Fibroblast of skin of right quadriceps (primary cell): Measurements from ENCODE around the gene GNMT.
A peak's percentile ranks its signal among the peaks of the same experiment; 100 is the strongest.
"Not testable (repeated sequence)": the region's sequence is repeated elsewhere in the genome, so short reads cannot be mapped to it uniquely, and the experiment has no call there.

Source experiments
- DNase-seq: peaks from one replicate; pipeline ENCODE4 v3.0.0-alpha.2; 2013

Gene GNMT

DNA sequence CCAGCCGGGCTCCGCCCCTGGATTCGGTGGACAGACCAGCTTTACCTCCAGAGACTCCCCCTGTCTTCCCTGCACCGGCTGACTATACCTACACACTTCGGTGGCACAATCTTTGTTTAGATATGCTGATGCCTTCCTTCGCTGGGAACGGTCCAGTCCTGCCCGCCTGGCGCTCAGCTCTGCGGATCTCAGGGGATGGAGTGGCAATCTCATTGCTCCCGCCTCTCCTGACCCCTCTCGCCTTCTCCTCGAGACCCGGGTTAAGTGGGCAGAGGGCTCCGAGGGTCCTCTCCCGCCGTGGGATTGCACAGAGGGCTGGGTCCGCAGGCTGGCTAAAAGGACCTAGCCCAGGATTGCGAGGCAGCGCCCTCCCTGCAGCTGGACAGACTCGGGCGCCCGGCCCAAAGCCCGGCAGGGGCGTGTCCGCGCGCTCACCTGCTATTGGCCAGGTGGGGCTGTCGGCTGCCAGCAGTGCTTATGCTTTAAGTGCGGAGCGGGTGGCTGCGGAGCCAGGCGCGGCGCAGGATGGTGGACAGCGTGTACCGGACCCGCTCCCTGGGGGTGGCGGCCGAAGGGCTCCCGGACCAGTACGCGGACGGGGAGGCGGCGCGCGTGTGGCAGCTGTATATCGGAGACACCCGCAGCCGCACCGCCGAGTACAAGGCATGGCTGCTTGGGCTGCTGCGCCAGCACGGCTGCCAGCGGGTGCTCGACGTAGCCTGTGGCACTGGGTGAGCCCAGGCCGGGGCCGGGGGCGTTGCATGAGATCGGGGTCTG is at the start of gene GNMT:
GNMT (plus strand) TSS at position 512 of the 777 bp plus-strand sequence; CDS start at position 526, 14 bp downstream.
- no peak for DNase-seq

DNA sequence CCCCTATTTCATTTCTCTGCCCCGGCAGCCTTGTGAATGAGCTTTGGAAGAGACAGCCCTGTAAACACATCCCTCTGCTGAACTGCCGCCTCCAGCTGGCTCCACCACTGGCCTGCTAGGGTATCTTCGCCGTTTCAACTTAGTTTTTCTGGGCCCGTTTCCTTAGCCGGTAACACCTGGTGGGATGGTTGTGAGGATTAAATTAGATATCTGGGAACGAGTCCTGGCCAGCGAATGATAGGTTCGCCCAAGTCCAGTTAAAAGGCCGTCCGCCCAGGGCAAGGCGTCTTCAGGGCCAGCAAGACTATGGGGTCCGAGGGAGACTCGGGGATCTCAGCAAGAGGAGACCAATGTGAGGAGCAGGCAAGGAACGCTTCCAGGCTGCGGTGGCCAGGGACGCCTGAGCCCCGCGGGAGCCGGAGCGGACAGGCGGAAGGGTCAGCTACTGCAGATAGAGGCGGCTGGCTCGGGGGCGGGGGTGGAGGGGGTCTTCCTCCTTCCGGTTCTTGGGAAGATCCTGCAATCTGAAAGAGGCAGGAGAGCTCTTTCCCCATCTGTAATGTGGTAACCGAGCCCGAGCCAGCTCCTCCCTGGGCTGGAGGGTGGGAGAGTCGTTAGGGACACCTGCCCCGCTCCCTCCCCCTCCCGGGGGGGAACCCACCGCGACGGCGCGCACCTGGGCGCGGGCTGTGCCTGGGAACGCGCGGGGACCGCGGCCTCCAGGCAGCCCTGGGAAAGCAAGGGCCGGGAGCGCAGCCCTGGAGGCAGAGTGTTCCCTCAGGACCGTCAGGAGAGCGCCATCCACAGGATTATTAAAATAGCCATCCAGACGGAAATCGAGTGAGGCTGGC is 49.2 kb upstream of the GNMT start:
- DNase-seq: no peak

GRCh38 chr6:42914546-42914945 is 46.0 kb upstream of the GNMT start:
- no peak for DNase-seq

DNA sequence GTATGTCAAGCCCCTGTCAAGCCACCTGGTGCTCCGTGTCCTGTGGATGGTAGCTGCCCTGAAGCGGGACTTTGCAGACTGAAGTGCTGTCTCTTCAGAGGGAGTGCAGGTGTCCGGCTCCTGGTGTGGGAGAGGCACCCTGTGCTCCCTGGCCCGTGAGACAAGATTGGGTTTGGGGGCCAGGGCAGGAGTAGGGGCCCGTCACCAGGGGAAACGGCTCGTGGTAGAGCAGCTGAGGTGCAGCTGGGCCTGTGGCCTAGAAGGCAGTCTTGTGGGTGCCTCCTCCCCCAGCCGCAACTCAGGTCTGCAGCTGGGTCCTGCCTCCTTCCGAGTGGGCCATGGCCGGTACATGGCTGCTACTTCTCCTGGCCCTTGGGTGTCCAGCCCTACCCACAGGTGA is 44.8 kb upstream of the GNMT start, which contains the start of gene PTCRA:
PTCRA (plus strand) TSS at position 322 of the 400 bp plus-strand sequence; CDS start at position 339, 17 bp downstream.
- DNase-seq: no peak

GRCh38 chr6:42916288-42916687 is 44.3 kb upstream of the GNMT start:
- DNase-seq: no peak

- no peak for DNase-seq
These were observed 38.8 kb upstream of the GNMT start for GRCh38 chr6:42921801-42922200.

GRCh38 chr6:42923666-42924065 is 36.9 kb upstream of the GNMT start:
- DNase-seq: no peak

GRCh38 chr6:42925248-42925857 is 35.2 kb upstream of the GNMT start:
- DNase-seq: no peak

DNA sequence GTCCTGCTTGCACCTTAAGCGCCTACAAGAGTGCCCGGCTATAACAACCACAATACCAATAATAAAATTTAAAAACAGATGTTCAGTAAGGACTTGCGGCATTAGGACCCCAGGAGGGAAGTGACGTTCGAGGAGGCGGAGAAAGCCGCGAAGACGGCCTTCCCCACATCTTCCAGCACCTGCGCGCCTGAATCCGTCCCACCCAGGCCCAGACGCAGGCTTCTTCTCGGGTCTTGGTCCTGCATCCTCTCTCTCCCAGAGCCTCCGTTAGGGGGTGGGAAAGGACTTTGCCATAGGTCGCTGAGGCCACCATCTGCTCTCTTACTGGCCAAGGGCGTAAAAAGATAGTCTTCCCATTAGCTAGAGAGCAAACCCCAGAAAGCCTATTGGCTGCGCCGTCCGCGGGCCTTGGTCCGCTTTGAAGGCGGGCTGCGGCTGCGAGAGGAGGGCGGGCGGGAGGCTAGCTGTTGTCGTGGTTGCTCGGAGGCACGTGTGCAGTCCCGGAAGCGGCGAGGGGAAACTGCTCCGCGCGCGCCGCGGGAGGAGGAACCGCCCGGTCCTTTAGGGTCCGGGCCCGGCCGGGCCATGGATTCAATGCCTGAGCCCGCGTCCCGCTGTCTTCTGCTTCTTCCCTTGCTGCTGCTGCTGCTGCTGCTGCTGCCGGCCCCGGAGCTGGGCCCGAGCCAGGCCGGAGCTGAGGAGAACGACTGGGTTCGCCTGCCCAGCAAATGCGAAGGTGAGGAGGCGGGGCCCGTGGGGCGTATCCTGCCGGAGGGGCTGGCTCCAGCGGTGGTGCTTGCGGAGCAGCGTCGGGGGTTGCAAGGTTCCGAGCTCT is 31.4 kb upstream of the GNMT start, which contains the start of gene CNPY3:
CNPY3 (plus strand) TSS at position 495 of the 835 bp plus-strand sequence; CDS start at position 586, 91 bp downstream.
- peak; percentile 98 for DNase-seq

DNA sequence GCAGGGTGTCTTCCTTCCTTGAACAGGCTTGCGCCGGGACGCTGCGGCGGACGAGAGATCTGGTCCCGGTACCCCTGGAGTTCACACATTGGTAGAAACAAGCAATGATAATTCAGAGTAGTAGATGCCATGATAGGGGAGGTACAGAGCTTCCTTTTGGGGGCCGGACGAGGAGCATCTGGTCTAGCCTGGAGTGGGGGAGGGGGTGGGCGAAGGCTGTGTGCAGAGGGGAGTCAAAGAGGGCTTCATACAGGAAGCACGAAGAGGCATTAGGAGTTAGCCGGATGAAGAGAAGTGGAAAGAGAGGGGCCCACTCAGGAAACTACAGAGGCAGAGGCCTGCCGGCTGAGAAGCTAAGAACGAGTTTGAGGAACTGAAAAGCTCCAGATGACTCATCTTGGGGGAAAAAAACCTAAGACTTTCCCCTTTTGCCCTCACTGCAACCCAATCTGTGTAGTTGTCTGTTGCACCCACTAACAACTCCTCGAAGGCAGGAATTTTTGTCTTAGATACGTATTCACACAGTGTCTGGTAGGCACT is 30.7 kb upstream of the GNMT start:
- DNase-seq: peak; percentile 75

DNA sequence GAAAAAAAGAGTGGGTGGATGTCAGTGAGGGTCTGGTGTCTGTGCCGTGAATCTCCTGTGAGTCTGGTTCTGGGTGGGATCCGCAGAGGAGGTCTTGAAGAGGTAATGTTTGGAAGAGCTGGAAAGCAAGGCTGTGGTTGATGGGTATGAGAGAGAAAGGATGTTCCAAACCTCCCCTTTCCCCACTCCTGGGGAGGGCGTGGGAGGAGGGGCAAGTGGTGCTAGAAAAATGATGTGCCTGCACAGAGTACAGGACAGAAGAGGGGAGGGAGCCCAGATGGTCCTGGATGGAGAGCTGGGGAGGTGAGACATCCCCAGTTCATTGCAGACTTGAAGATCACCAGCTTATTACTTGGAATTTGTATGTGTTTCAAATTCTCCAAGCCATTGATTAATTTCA is 28.1 kb upstream of the GNMT start:
- no peak for DNase-seq

GRCh38 chr6:42933205-42933604 is 27.3 kb upstream of the GNMT start:
- no peak for DNase-seq

DNA sequence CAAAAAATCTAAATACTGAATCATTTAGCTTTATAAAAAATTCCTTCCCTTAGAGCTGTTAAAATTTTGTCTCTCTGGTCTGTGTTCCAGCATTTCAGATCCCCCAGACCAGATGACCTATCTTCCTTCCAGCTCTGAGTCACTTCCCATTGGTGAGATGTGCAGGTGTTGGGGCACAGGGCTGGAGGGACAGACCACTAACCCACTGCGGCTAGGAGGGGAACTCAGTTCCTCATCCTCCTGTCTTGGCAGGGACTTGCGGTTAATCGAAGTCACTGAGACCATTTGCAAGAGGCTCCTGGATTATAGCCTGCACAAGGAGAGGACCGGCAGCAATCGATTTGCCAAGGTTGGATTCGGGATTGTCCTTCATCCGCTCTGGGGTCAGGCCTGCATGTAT is 25.2 kb upstream of the GNMT start:
- no peak for DNase-seq

GRCh38 chr6:42936398-42936797 is 24.2 kb upstream of the GNMT start:
- DNase-seq: no peak

DNA sequence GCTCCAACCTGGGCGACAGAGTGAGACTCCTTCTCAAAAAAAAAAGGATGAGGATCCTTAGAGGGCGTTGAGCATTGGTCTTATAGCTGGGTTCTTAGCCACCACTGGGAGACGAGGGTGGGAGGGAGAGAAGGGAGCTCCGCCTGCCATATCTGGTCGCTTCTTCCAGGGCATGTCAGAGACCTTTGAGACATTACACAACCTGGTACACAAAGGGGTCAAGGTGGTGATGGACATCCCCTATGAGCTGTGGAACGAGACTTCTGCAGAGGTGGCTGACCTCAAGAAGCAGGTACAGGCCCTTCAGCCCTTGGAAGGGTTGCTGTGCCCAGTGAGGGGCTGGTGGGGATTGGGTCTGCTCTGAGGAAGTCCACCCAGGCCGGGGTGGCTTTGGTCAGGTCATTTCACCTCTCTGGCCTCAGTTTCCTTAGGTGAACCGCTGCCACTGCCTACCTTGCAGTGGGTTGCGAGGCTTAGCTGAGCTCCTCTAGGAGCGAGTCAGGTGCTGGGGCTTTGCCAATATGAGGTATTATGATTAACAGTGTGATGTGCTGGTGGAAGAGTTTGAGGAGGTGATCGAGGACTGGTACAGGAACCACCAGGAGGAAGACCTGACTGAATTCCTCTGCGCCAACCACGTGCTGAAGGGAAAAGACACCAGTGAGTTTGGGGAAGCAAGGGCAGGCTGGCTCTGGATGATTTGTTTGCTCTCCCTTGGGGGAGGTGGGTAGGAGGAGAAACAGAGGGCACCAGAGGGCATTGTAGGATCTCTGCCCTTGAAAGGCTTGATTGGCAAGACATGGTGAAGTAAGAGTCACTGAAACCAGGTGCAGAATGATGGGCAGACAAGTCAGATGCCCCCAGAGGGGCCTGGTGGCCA is 22.8 kb upstream of the GNMT start:
- no peak for DNase-seq

DNA sequence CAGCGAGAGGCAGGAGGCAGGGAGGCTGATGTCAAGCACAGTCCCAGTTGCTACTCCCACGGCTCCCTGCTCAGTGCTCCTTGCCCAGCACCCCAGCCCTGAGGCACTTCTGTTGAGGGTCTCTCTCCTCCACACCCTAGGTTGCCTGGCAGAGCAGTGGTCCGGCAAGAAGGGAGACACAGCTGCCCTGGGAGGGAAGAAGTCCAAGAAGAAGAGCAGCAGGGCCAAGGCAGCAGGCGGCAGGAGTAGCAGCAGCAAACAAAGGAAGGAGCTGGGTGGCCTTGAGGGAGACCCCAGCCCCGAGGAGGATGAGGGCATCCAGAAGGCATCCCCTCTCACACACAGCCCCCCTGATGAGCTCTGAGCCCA is 22.1 kb upstream of the GNMT start:
- no peak for DNase-seq

GRCh38 chr6:42938987-42939809 is 21.4 kb upstream of the GNMT start:
- DNase-seq: no peak

DNA sequence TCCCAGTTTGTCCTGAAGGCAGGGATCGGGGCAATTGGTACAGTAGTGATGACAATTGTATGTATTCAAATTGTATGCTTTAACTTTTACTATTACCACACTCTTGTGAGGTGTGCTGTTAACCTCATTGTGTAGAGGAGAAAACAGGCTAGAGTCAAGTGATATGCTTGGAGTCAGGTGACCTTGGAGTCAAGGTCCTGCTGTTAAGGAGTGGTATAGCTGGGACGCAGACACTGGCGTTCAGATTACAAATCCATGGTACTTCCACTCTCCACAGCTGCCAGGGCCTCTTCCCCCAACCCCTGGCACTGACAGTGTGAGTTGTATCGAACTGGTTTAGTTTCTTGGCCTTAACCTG is 20.8 kb upstream of the GNMT start:
- no peak for DNase-seq

DNA sequence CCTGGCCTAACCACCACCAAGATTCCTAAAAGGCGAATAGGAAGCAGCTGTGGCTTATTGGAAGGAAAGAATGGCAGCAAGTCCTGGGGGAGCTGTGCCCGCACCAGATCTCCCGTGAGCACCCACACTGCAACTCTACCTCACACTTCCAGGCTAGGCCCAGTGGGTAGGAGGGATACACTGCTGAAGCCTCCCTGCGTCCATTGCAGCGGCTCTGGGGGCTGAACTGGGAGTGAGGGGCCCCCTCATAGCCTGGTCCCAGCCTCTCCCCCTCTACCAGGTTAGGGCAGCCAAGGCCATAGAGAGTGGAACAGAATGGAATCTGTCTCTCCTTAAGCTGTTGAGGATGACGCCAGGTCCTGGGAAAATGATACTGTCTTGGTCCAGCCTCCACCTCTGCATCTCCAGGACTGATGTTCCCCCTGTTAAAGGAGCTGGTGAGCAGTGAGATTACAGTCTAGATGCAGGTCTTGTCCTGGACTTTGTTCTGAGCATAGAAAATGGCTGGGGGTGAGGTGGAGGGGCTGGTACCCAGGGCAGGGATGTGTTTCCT is 20.0 kb upstream of the GNMT start:
- no peak for DNase-seq

DNA sequence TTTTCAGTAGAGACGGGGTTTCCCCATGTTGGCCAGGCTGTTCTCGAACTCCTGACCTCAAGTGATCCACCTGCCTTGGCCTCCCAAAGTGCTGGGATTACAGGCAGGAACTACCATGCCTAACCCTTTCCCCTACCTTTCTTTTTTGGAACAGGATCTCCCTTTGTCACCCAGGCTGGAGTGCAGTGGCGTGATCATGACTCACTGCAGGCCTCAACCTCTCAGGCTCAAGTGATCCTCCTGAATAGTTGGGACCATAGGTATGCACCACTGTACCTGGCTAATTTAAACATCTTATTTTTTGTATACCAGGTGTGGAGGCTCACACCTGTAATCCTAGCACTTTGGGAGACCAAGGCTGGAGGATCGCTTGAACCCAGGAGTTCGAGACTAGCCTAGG is 19.2 kb upstream of the GNMT start:
- DNase-seq: not testable (repeated sequence)
